ENCODE measurements around the gene CFHR3. TPM values are rescaled to one million over a fixed set of nuclear protein-coding genes. Genes with fewer than 3 reads are reported as not detected.
"Not testable (repeated sequence)": the region's sequence is repeated elsewhere in the genome, so short reads cannot be mapped to it uniquely, and the experiment has no call there.

CFHR3 gene
- total RNA-seq, 4 donors from 2014 or later, result 0.21 to 3.0 (median 0.62) TPM

DNA sequence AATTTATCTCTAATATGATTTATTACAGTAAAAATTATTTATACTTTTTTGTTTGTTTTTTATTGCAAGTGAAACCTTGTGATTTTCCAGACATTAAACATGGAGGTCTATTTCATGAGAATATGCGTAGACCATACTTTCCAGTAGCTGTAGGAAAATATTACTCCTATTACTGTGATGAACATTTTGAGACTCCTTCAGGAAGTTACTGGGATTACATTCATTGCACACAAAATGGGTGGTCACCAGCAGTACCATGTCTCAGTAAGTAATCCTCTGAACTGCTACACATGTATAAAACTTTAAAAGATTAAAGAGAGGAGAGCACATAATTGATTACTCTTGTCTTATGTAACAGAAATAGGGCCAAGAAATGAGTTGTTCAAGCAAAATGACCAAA, 4.5 kb downstream of the CFHR3 start:
- no peaks in the 10 kb centered on the region for H3K9me3 ChIP-seq
- no peak overlapping the region for H3K27ac ChIP-seq
- no peaks in the 10 kb centered on the region for H3K36me3 ChIP-seq
- WGBS, 2 donors, result 89 to 93% methylated on average over 1 of the region's 1 CpG
- H3K27me3 ChIP-seq, result no peaks in the 10 kb centered on the region
- no peak overlapping the region for H3K4me3 ChIP-seq
- no peak for DNase-seq (ENCODE audit: low spot score in 2 of 2)
- no peaks in the 10 kb centered on the region for H3K4me1 ChIP-seq
- TF ChIP-seq, protein P1, sequence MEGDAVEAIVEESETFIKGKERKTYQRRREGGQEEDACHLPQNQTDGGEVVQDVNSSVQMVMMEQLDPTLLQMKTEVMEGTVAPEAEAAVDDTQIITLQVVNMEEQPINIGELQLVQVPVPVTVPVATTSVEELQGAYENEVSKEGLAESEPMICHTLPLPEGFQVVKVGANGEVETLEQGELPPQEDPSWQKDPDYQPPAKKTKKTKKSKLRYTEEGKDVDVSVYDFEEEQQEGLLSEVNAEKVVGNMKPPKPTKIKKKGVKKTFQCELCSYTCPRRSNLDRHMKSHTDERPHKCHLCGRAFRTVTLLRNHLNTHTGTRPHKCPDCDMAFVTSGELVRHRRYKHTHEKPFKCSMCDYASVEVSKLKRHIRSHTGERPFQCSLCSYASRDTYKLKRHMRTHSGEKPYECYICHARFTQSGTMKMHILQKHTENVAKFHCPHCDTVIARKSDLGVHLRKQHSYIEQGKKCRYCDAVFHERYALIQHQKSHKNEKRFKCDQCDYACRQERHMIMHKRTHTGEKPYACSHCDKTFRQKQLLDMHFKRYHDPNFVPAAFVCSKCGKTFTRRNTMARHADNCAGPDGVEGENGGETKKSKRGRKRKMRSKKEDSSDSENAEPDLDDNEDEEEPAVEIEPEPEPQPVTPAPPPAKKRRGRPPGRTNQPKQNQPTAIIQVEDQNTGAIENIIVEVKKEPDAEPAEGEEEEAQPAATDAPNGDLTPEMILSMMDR (IDR thresholded peaks at IDR 0.05), result no peak
- TF ChIP-seq EP300 (IDR thresholded peaks at IDR 0.05) (no peak), POLR2A (IDR thresholded peaks at IDR 0.05) (no peak)

DNA sequence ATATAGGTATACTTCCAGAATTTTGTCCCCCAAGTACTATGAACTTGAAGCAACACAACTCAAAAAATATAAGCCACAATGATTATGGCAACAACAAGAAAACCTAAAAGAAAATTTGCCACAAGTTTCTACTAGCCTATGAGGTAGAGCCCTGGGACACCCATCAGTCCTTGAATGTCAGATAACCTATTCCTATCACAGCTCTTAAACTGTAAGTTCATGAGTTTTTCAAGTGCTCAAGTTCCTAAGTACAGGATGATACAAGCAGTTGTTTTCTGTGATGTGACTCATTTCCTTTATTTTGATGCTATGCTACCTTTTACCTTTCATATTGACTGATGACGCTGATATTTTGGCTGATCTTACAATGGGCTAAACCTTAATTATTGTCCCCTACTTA, 16.6 kb downstream of the CFHR3 start:
- H3K9me3 ChIP-seq; H3K27ac ChIP-seq; H3K4me1 ChIP-seq; H3K36me3 ChIP-seq; H3K27me3 ChIP-seq; H3K4me3 ChIP-seq; DNase-seq (ENCODE audit: low spot score in 2 of 2): not testable (repeated sequence)
- WGBS, 2 donors, result 50 to 100% methylated on average over 1 of the region's 1 CpG

DNA sequence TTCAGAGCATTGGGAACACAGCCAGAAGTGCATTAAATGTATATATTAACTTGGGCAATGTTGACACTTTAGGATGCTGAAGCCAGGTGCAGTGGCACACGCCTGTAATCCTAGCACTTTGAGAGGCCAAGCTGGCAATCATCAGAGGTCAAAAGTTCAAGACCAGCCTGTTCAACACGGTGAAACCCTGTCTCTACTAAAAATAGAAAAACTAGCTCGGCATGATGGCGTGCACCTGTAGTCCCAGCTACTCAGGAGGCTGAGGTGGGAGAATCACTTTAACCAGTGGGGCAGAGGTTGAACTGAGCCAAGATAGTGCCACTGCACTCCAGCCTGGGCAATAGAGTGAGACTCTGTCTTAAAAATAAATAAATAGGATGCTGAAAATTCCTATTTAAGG, 19.5 kb downstream of the CFHR3 start:
- WGBS, 2 donors, result 53 to 54% methylated on average over 4 of the region's 4 CpGs
- H3K36me3 ChIP-seq; DNase-seq (ENCODE audit: low spot score in 2 of 2); H3K27me3 ChIP-seq; H3K27ac ChIP-seq; H3K4me3 ChIP-seq; H3K4me1 ChIP-seq; H3K9me3 ChIP-seq: not testable (repeated sequence)

DNA sequence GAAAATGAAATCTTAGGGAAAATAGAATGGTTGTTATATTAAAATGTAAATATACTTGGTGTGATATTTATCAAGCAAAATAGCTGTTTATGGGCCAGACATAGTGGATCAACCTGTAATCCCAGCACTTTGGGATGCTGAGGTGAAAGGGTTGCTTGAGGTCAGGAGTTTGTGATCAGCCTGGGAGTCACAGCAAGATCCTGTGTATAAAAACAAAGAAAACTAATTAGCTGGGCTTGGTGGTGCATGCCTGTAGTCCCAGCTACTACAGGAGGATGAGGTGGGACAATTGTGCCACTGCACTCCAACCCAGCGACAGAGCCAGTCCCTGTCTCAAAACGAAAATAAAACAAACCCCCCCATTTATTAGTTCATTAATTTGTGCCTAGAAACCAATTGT, 23.3 kb downstream of the CFHR3 start:
- Histone ChIP-seq H3K4me3 (no peak overlapping the region), H3K4me1 (no peaks in the 10 kb centered on the region), H3K9me3 (no peaks in the 10 kb centered on the region), H3K27me3 (no peaks in the 10 kb centered on the region), H3K27ac (no peak overlapping the region), H3K36me3 (no peaks in the 10 kb centered on the region)
- 31 to 61% methylated on average over 2 of the region's 2 CpGs for WGBS, 2 donors
- DNase-seq (ENCODE audit: low spot score in 2 of 2), result no peak
- TF ChIP-seq EP300 (IDR thresholded peaks at IDR 0.05) (no peak), POLR2A (IDR thresholded peaks at IDR 0.05) (no peak)
- TF ChIP-seq, protein P1 (IDR thresholded peaks at IDR 0.05), result no peak

DNA sequence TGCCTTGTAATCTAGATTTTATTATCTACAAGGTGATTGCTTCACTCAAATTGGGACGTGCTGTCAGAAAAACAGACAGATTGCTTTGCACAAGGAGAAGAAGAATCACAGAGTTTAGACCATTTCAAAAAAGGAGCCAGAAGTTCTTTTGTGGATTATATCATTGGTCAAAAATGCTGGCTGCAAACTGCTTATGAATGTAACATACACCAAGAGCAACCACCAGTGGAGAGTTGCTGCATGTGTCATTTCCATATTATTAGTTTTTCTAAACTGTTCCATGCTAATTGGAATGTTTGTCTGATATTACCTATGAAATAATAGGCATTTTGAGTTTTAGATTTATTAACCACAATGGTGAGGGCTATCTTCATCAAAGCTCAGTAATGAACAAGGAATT, 27.3 kb downstream of the CFHR3 start:
- H3K27me3 ChIP-seq; H3K27ac ChIP-seq; H3K4me3 ChIP-seq; H3K4me1 ChIP-seq; H3K9me3 ChIP-seq; DNase-seq (ENCODE audit: low spot score in 2 of 2); H3K36me3 ChIP-seq: not testable (repeated sequence)
- 70 to 71% methylated on average over 1 of the region's 1 CpG for WGBS, 2 donors

DNA sequence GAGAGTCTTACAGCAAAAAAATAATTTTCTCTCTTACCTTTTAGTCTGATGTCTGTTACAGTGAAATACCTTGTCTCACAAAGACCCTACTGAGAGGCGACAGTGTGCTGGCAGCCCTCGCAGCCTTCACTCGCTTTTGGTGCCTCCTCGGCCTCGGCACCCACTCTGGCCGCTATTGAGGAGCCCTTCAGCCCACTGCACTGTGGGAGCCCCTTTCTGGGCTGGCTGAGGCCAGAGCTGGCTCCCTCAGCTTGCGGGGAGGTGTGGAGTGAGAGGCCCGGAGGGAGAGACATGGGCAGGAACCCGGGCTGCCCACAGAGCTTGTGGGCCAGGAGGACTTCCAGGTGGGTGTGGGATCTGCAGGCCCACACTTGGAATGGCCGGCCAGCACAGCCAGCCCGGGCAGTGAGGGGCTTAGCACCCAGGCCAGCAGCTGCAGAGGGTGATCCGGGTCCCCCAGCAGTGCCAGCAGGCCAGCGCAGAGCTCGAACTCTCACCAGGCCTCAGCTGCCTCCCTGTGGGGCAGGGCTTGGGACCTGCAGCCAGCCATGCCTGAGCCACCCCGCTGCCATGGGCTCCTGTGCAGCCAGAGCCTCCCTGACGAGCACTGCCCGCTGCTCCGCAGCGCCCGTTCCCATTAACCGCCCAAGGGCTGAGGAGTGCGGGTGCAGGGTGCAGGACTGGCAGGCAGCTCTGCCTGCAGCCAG, 34.0 kb downstream of the CFHR3 start:
- Histone ChIP-seq H3K4me1 (no peaks in the 10 kb centered on the region), H3K36me3 (no peaks in the 10 kb centered on the region), H3K27me3 (no peaks in the 10 kb centered on the region), H3K9me3 (no peaks in the 10 kb centered on the region), H3K27ac (no peak overlapping the region), H3K4me3 (no peak overlapping the region)
- TF ChIP-seq POLR2A (IDR thresholded peaks at IDR 0.05), result no peak
- TF ChIP-seq, protein P1 (IDR thresholded peaks at IDR 0.05), result no peak
- no peak for TF ChIP-seq EP300 (IDR thresholded peaks at IDR 0.05)
- WGBS, 2 donors, result 87 to 91% methylated on average over 9 to 20 of the region's 22 CpGs
- DNase-seq (ENCODE audit: low spot score in 2 of 2), result no peak

DNA sequence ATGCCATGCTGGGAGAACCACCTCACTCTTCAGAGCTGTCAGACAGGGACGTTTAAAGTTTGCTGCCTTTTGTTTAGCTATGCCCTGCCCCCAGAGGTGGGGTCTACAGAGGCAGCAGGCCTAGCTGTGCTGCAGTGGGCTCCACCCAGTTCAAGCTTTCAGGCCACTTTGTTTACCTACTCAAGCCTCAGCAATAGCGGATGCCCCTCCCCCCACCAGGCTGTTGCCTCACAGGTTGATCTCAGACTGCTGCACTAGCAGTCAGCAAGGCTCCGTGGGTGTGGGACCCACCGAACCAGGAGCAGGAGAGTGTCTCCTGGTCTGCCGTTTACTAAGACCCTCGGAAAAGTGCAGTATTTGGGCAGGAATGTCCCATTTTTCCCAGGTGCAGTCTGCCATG, 42.8 kb downstream of the CFHR3 start:
- not testable (repeated sequence) for H3K4me1 ChIP-seq; H3K27me3 ChIP-seq; DNase-seq (ENCODE audit: low spot score in 2 of 2); H3K9me3 ChIP-seq; H3K27ac ChIP-seq; H3K4me3 ChIP-seq; H3K36me3 ChIP-seq
- whole genome bisulfite sequencing, 2 donors, result 60 to 73% methylated on average over 3 of the region's 6 CpGs

DNA sequence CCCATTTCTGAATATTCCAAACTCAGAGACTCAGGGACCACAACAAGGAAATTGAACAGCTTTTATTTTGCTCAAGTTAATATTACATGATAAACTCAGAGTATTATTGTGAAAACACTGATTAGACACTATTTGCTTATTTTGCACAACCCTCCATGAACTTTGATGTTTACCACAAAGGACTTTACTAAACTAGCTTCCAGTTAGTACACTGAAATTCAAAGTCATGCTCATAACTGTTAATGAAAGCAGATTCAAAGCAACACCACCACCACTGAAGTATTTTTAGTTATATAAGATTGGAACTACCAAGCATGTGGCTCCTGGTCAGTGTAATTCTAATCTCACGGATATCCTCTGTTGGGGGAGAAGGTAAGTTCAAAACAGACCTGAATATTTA, 44.9 kb downstream of the CFHR3 start, which contains the start of gene CFHR1:
TSS of gene CFHR1 (plus strand) at position 201 of the 400 bp plus-strand sequence. CDS start at position 315, 114 bp downstream.
- H3K36me3 ChIP-seq; H3K4me3 ChIP-seq; H3K4me1 ChIP-seq; DNase-seq (ENCODE audit: low spot score in 2 of 2); H3K27me3 ChIP-seq; H3K27ac ChIP-seq; H3K9me3 ChIP-seq: not testable (repeated sequence)
- no CpG with 5 or more reads among the region's 1 CpG for WGBS, 2 donors
